ENCODE results near the gene TRMT13. TPM values are rescaled to one million over a fixed set of nuclear protein-coding genes. Genes with fewer than 3 reads are reported as not detected.

TRMT13 gene
- total RNA-seq, 1 experiment from 2014 or later, result 14.5 TPM

DNA sequence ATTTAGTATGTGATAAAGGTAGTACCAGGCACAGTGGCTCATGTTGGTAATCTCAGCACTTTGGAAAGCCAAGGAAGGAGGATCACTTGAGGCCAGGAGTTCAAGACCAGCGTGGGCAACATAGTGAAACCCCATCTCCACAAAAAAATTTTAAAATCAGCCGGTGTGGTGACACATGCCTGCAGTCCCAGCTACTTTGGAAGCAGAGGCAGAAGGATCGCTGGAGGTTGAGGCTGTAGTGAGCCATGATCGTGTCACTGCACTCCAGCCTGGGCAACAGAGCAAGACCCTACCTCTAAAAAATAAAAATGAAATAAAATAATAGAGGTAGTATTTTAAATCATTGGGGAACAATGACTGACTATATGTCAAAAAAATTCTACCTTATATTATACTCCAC lies 17.4 kb upstream of the TRMT13 start:
- H3K9me3 Mint-ChIP-seq (ENCODE audit: unreplicated experiment), result no peaks in the 10 kb centered on the region
- H3K36me3 ChIP-seq (ENCODE audit: control insufficient read depth, insufficient read depth, low read length), result no peaks in the 10 kb centered on the region
- ChIA-PET POLR2A (no interaction called here), CTCF (no interaction called here)
- no peak overlapping the region for H3K27ac Mint-ChIP-seq (ENCODE audit: unreplicated experiment)
- TF ChIP-seq, protein P1, sequence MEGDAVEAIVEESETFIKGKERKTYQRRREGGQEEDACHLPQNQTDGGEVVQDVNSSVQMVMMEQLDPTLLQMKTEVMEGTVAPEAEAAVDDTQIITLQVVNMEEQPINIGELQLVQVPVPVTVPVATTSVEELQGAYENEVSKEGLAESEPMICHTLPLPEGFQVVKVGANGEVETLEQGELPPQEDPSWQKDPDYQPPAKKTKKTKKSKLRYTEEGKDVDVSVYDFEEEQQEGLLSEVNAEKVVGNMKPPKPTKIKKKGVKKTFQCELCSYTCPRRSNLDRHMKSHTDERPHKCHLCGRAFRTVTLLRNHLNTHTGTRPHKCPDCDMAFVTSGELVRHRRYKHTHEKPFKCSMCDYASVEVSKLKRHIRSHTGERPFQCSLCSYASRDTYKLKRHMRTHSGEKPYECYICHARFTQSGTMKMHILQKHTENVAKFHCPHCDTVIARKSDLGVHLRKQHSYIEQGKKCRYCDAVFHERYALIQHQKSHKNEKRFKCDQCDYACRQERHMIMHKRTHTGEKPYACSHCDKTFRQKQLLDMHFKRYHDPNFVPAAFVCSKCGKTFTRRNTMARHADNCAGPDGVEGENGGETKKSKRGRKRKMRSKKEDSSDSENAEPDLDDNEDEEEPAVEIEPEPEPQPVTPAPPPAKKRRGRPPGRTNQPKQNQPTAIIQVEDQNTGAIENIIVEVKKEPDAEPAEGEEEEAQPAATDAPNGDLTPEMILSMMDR (IDR thresholded peaks at IDR 0.05; ENCODE audit: insufficient read depth in 1 of 2, low read depth in 1 of 2, low read length in 1 of 2, severe bottlenecking in 1 of 2, unreplicated experiment in 1 of 2), result no peak
- peaks cover 14% of the 10 kb centered on the region for H3K36me3 Mint-ChIP-seq (ENCODE audit: insufficient read depth, unreplicated experiment)
- no peaks in the 10 kb centered on the region for H3K4me1 Mint-ChIP-seq (ENCODE audit: low read depth, unreplicated experiment)
- no peaks in the 10 kb centered on the region for H3K4me1 ChIP-seq
- BruUV-seq (replicated peaks), result no TSS peak
- H3K9me3 ChIP-seq, result no peaks in the 10 kb centered on the region
- H3K4me3 ChIP-seq (ENCODE audit: low read depth, low read length), result no peak overlapping the region
- intact Hi-C loops (cut with micrococcal nuclease; ENCODE audit: unreplicated experiment), result no loop called here
- H3K4me3 Mint-ChIP-seq (ENCODE audit: unreplicated experiment), result no peak overlapping the region
- no peaks in the 10 kb centered on the region for H3K27me3 ChIP-seq (replicated peaks; ENCODE audit: control insufficient read depth, insufficient read depth, low read length)
- DNase-seq, result no peak
- no peaks in the 10 kb centered on the region for H3K27me3 Mint-ChIP-seq (ENCODE audit: insufficient read depth, unreplicated experiment)

DNA sequence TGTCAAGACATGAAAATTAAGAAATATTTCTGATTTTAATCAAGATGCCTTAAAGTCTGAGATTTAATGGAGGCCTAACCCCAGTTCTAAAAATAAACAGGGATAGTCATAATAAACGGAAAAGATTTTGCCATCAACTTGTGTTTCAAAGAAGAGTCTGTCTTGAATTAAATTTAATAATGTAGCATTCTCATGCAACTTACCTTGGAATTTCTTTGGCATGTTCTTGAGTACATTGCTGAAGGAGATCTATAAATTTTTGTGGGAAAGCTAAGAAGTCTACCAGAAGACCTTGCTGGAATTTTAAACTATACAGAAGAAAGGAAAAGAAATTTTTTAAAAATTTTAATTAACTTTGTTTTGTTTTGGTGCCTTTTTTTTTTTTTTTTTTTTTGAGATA lies 10.8 kb upstream of the TRMT13 start:
- Mint-ChIP-seq H3K36me3 (ENCODE audit: insufficient read depth, unreplicated experiment) (peaks cover 15% of the 10 kb centered on the region), H3K4me3 (ENCODE audit: unreplicated experiment) (no peak overlapping the region), H3K9me3 (ENCODE audit: unreplicated experiment) (no peaks in the 10 kb centered on the region), H3K27me3 (ENCODE audit: insufficient read depth, unreplicated experiment) (no peaks in the 10 kb centered on the region), H3K4me1 (ENCODE audit: low read depth, unreplicated experiment) (no peaks in the 10 kb centered on the region), H3K27ac (ENCODE audit: unreplicated experiment) (no peak overlapping the region)
- ChIA-PET CTCF (no interaction called here), POLR2A (no interaction called here)
- Histone ChIP-seq H3K9me3 (no peaks in the 10 kb centered on the region), H3K27me3 (replicated peaks; ENCODE audit: control insufficient read depth, insufficient read depth, low read length) (no peaks in the 10 kb centered on the region), H3K4me1 (no peaks in the 10 kb centered on the region), H3K36me3 (ENCODE audit: control insufficient read depth, insufficient read depth, low read length) (no peaks in the 10 kb centered on the region), H3K4me3 (ENCODE audit: low read depth, low read length) (no peak overlapping the region)
- intact Hi-C loops (cut with micrococcal nuclease; ENCODE audit: unreplicated experiment), result no loop called here
- BruUV-seq (replicated peaks), result no TSS peak
- TF ChIP-seq, protein P1 (IDR thresholded peaks at IDR 0.05; ENCODE audit: insufficient read depth in 1 of 2, low read depth in 1 of 2, low read length in 1 of 2, severe bottlenecking in 1 of 2, unreplicated experiment in 1 of 2), result no peak
- no peak for DNase-seq

DNA sequence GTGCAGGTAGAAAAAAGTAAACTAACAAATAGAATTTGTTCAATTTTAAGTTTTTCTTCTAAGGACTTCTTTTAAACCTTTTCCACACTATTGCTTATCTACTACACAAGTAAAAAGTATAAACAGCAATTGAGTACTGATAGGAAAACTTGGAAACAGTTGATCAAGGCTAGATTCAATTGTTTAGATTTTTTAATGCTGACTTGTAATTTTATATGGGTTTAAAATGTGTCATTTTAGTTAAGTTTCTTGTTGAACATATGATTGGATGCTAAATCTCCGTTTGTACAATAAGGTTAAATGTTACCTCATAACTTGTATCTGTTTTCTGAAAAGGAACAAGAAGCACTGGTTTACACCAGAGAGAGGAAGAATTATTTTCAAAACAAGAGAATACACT lies 5.7 kb upstream of the TRMT13 start:
- no peaks in the 10 kb centered on the region for H3K36me3 ChIP-seq (ENCODE audit: control insufficient read depth, insufficient read depth, low read length)
- Mint-ChIP-seq H3K9me3 (ENCODE audit: unreplicated experiment) (no peaks in the 10 kb centered on the region), H3K4me1 (ENCODE audit: low read depth, unreplicated experiment) (no peaks in the 10 kb centered on the region), H3K4me3 (ENCODE audit: unreplicated experiment) (no peak overlapping the region), H3K36me3 (ENCODE audit: insufficient read depth, unreplicated experiment) (no peaks in the 10 kb centered on the region), H3K27ac (ENCODE audit: unreplicated experiment) (no peak overlapping the region), H3K27me3 (ENCODE audit: insufficient read depth, unreplicated experiment) (no peaks in the 10 kb centered on the region)
- intact Hi-C loops (cut with micrococcal nuclease; ENCODE audit: unreplicated experiment), result no loop called here
- TF ChIP-seq, protein P1 (IDR thresholded peaks at IDR 0.05; ENCODE audit: insufficient read depth in 1 of 2, low read depth in 1 of 2, low read length in 1 of 2, severe bottlenecking in 1 of 2, unreplicated experiment in 1 of 2), result no peak
- H3K4me1 ChIP-seq, result no peaks in the 10 kb centered on the region
- BruUV-seq (replicated peaks), result no TSS peak
- no peak overlapping the region for H3K4me3 ChIP-seq (ENCODE audit: low read depth, low read length)
- H3K9me3 ChIP-seq, result no peaks in the 10 kb centered on the region
- POLR2A ChIA-PET, result no interaction called here
- no peak for DNase-seq
- CTCF ChIA-PET, result no interaction called here
- no peaks in the 10 kb centered on the region for H3K27me3 ChIP-seq (replicated peaks; ENCODE audit: control insufficient read depth, insufficient read depth, low read length)

All from Caco-2 (cell line).